Neural progenitor cell (in vitro differentiated cells): Measurements from ENCODE around the gene SPON1.

ENCODE experiments used
- CTCF ChIP-seq: fragments of 200-600 bp; sonication (generic); IDR thresholded peaks from 2 replicates; pipeline ENCODE4 v1.5.1; 2017; ENCODE audit warnings: antibody characterized with exemption, mild to moderate bottlenecking
- EZH2 ChIP-seq: fragments of 200-600 bp; sonication (generic); IDR thresholded peaks from 2 replicates; pipeline ENCODE4 v1.6.1; 2017; ENCODE audit warnings: antibody characterized with exemption, mild to moderate bottlenecking, moderate library complexity
- EZH2phosphoT487 ChIP-seq: fragments of 200-600 bp; sonication (generic); IDR thresholded peaks from 2 replicates; pipeline ENCODE4 v1.6.1; 2017; ENCODE audit warnings: antibody characterized with exemption

GRCh38 chr11:14255238-14255534, 292.7 kb downstream of the SPON1 start:
- TF ChIP-seq EZH2 (no peak), CTCF (no peak), EZH2phosphoT487 (no peak)
